HUDEP-2 (cell line): ENCODE measurements around the gene ZXDC.

Experiments used
- DNase-seq, 76 experiments: peaks; one replicate each; lab custom pipeline; 2025; ENCODE audit not compliant: unreplicated experiment in 76 of 76; lab: John Stamatoyannopoulos, UW

Gene ZXDC

GRCh38 chr3:126456766-126457388, 18.8 kb downstream of the ZXDC start:
- no peak for DNase-seq

- no peak for DNase-seq
These were observed 19.5 kb downstream of the ZXDC start for GRCh38 chr3:126456211-126456610.

GRCh38 chr3:126454437-126455198, 21.1 kb downstream of the ZXDC start:
- no peak for DNase-seq

- DNase-seq = no peak
These were observed 21.7 kb downstream of the ZXDC start for GRCh38 chr3:126454025-126454424.

GRCh38 chr3:126452213-126452612, 23.5 kb downstream of the ZXDC start:
- no peak for DNase-seq

GRCh38 chr3:126451511-126451910, 24.2 kb downstream of the ZXDC start:
- DNase-seq = no peak

- no peak for DNase-seq
These were observed 24.9 kb downstream of the ZXDC start for GRCh38 chr3:126450744-126451143.

GRCh38 chr3:126450219-126450618, 25.5 kb downstream of the ZXDC start:
- DNase-seq = no peak

GRCh38 chr3:126449621-126450051, 26.1 kb downstream of the ZXDC start:
- DNase-seq = no peak

GRCh38 chr3:126448893-126449180, 26.9 kb downstream of the ZXDC start:
- DNase-seq = no peak

- no peak for DNase-seq
These were observed 27.4 kb downstream of the ZXDC start for GRCh38 chr3:126448136-126448892.

- no peak for DNase-seq
These were observed 28.1 kb downstream of the ZXDC start for GRCh38 chr3:126447456-126448106.

GRCh38 chr3:126446791-126447190, 28.9 kb downstream of the ZXDC start:
- DNase-seq = no peak

GRCh38 chr3:126446301-126446700, 29.4 kb downstream of the ZXDC start:
- no peak for DNase-seq

GRCh38 chr3:126445506-126445905, 30.2 kb downstream of the ZXDC start:
- DNase-seq = no peak

GRCh38 chr3:126442856-126443242, 32.8 kb downstream of the ZXDC start:
- DNase-seq = no peak

GRCh38 chr3:126442094-126442855, 33.4 kb downstream of the ZXDC start:
- DNase-seq = no peak

- DNase-seq = no peak
These were observed 34.3 kb downstream of the ZXDC start for GRCh38 chr3:126441256-126441880.

- DNase-seq = no peak
These were observed 35.0 kb downstream of the ZXDC start for GRCh38 chr3:126440709-126440995.

GRCh38 chr3:126439968-126440708, 35.6 kb downstream of the ZXDC start:
- no peak for DNase-seq
